ENCODE results near the gene CEP68.
A peak's percentile ranks its signal among the peaks of the same experiment; 100 is the strongest.

The CEP68 gene

DNA sequence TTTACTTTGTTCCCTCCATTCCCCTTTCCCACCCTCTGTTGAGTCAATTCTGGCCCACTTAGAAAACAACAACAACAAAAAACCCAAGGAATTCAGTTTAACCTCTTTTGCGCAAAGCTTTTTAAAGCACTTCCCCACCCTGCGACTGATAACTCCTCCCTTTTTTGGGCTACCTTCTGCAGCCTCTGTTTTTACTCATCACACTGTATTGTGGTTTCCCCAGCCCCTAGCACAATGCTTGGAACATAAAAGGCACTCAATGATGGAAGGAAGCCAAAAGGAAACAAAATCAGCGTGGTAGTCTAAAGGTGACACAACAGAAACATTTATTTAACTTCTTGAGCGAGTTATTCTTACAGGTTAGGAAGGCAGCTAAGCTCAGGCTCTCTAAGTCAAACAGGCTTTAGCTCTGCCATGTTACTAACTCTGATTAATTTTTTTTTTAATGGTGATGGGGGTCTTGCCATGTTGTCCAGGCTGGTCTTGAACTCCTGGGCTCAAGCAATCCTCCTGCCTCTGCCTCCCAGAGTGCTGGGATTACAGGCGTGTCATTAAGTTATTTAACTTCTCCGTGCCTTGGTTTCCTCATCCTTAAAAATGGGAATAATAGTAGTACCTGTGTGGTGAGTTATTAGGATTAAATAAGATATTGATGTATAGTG is 1.3 kb downstream of the CEP68 start:
- peak in 1 of 2 donors; percentile 39 for DNase-seq (ENCODE audit: low read depth in 2 of 2)

DNA sequence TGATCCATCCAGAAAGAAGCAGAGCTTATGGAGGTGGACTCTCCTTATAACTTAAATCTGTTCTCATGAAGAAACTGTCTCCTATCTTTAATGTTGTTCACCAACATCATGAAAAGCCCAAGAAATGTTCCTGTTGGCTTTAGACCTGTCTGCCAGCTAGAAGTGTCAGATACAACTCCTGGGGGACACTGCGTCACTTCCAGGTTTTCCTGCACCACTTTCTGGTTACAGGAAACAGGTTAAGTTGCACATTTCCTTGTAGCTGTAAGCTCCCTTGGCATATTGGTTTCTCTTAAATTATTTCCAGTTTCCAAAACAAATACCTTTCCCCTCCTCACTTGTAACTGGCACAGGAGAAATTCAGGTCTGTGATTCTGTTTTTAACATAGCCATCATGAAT is 2.9 kb downstream of the CEP68 start:
- no peak for DNase-seq (ENCODE audit: low read depth in 2 of 2)

DNA sequence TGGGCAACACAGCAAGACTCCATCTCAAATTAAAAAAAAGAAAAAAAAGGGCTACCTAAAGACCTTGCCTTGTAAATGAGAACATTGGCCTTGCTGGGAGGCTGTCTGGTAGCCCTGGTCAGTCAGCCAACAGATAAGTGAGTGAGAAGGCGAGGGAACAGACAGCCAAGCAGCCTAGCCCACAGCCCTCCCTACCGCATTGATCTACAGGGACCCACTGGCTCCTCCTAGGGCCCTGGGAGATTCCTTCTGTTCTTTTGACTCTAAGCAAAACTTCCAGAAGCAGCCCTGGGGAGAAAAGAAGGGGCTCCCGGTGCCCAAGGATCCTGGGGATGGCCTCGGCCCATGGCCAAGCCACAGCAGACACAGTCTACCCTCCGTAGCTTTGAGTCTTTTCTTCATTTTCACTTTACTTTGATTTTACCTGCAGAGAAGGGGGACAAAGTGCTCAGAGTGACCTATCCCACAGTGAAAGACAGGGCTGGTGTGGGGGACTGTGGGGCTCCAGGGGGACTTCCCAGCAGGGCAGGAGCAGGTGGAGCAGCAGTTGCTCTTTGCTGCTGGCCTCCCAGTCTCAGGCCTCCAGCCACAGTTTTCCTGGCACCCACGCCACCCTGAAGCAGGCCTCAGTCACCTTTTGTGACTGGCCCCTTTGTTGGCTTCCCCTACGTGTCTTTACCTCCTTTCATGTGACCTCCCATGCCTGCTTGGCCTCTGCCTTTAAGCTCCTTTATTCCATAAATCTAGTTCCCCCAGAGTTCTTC is 5.1 kb downstream of the CEP68 start:
- DNase-seq (ENCODE audit: low read depth in 2 of 2) = no peak

DNA sequence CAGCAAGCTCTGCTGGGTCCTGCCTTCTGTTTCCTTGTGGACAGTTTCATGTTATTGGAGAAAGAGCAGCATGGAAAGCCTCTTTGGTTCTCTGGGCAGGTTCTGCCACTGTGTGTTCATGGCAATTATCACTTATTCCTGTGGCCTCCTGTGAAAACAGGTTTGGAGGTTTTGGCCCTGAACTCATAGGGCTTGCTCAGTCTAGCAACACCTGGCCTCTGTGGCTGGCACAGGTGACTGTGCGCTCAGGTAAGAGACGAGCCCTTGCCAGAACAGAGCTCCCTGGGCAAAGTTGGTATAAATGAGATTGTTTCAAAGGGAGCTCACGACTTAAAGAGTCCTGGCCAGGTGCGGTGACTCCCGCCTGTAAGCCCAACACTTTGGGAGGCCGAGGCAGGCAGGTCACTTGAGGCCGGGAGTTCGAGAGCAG is 5.7 kb downstream of the CEP68 start:
- DNase-seq (ENCODE audit: low read depth in 2 of 2) = no peak

DNA sequence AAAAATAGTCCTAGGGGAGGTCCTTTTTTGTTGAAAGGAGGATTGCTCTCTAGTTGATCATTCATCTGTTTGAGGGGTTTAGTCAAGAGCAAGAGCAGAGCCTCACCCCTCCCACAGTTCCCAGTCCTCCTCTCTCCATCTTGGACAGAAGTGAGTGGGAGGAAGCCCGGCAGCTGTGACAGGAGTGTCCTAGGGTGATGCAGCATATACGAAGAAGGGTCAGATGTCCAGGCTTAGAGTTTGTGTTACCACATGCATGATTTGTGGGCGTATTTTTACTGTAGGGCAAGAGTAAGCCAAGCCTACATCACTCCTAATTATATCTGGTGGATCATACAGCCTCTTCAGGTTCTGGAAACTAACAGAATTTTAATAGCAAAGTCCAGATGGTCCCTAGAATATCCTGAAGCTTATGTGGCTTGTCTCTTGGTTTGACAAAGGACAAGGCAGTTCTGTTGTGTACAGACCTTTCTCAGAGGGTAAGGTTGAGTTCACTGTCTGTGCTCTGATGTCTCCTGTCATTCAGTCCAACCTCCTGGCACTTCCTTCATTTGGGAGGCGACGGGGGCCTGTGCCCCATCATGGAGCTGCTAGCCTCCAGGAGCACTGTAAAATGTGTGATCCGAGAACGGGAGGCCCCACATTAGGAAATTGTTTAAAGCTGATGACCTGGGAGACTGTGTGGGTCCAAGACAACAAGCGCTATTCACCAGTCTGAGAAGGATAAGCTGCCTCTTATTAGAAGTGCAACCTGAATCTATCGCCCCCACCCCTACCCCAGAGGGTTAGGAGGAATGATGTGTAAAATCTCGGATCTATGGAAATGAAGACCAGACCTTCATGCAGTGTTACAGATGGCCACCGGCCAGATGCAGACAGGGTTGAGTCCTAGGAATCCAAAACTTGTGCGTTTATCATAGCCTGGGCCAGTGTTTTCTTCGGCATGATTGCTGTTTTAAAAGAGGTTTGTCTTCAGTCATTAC is 6.9 kb downstream of the CEP68 start:
- DNase-seq (ENCODE audit: low read depth in 2 of 2) = no peak

DNA sequence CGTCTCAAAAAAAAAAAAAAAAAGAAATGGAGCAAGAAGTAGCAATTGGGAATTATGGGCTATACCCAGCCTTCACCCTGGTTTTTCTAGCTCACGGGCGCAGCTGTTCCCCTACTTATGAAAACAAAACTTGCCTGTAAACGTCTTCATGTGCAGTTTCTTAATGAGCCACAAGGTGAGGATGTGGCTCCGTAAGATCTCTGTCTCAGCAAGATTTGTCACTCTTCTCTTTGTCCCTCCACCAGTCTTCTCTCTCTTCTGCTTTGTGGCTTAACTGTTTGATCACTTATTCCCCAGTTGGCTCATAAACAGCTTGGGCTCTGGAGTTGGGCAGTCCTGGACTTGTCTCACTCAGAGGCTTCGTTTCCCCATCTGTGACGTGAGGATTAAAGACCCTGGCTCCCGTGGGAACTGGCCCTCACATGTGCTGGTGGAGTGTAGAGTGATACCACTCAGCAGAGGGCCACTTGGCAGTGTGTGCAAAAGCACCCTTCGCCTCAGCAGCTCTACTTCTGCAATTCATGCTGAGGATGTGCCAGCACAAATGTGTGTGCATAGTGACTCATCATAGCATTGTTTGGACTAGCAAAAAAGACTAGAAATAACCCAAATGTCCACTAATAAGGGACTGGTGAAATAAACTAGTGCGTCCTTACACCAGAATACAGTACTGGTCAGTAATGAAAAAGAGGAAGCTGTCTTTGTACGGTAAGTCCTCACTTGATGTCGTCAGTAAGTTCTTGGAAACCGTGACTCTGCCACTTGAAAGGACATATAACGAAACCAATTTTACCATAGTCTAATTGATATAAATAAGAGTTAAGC is 8.7 kb downstream of the CEP68 start:
- no peak for DNase-seq (ENCODE audit: low read depth in 2 of 2)

DNA sequence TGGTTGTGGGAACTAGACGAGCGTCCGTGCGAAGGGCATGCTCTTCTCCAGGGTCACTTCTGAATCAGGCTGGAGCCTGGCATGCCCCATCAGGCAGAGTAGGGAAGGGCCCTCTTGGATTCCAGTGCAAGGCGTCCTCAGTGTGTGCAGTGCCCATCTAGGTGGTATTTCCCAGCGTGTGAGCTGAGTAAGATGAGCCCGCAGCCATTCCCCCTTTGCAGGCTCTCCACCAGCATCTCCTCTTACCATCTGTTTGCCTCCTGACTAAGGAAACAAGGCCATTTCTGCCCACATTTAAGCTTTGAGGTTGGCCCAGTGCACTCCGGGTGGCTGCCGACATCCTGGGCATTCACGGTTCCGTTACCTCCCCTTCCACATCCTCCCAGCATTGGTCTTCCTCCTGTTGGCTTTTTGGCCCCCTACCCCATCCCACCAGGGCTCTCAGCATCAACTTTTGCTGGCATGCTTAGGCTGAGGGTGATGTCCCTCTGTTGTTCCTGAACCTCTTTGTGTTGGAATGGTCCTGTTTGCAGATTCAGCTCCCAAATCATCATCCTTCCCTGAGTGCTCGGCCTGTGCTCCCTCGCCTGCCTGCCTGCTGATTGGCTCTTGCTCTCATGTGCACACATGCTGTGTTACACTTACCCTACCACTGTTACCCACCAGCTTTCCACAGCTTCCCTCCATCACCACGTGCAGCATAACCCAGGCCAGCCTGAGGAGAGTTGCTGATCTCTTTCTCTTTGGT is 11.8 kb downstream of the CEP68 start:
- DNase-seq (ENCODE audit: low read depth in 2 of 2) = no peak

DNA sequence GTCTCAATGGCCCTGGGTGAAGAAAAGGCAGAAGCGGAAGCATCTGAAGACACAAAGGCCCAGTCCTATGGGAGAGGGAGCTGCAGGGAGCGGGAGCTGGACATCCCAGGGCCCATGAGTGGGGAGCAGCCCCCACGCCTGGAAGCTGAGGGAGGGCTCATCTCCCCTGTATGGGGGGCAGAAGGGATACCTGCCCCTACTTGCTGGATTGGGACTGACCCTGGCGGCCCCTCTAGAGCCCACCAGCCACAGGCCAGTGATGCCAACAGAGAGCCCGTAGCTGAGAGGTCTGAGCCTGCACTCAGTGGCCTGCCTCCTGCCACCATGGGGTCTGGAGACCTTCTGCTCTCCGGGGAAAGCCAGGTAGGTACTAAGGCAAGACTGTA is 13.2 kb downstream of the CEP68 start:
- DNase-seq (ENCODE audit: low read depth in 2 of 2) = no peak

DNA sequence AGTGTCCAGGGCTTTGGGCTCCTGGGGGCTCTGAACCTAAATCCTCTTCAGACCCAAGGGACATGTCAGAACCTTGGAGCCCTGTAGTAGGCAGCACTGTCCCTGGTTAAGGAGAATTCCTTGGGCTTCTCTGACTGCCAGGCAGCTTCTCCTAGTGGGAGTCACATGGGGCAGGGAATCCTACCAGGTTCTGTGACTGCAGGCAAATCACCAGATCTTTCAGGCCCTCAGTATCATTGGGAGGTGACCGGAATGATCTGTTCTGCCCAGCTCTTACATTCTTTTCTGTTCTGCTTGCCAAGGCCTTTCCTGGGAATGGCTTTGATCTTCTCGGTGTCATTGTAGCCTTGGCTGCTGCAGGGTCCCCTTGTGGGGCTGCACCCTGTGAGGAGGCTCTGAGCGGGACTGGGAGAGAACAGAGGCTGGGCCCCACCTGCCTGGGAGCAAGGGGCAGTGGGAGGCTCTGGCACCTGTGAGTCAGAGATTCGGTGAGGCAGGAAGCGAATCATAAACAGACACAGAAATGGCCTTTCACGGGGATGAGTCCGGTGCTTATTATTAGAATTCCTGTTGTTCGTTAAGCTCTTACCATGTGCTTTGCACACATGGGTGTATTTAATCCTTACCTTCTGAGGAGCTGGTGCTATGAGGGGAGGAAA is 14.1 kb downstream of the CEP68 start:
- no peak for DNase-seq (ENCODE audit: low read depth in 2 of 2)

DNA sequence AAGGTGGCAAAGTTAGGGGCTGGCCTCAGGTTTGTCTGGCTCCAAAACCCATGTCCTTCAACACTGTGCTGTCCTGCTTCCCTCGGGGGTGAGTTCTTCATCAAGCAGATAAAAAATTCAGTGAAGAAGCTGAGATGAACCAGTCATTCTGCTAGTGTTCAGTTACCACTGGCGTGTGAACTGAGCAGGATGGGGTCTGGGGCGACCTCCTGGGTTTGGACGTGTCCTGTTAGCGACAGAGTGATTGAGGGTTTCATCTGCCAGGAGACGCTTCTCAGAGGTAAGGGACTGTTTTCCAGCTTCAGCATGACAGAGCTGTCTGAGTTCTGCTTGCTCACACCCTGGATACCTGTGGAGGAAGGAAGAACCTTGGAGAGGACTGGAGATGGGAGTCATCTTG is 14.6 kb downstream of the CEP68 start:
- no peak for DNase-seq (ENCODE audit: low read depth in 2 of 2)

DNA sequence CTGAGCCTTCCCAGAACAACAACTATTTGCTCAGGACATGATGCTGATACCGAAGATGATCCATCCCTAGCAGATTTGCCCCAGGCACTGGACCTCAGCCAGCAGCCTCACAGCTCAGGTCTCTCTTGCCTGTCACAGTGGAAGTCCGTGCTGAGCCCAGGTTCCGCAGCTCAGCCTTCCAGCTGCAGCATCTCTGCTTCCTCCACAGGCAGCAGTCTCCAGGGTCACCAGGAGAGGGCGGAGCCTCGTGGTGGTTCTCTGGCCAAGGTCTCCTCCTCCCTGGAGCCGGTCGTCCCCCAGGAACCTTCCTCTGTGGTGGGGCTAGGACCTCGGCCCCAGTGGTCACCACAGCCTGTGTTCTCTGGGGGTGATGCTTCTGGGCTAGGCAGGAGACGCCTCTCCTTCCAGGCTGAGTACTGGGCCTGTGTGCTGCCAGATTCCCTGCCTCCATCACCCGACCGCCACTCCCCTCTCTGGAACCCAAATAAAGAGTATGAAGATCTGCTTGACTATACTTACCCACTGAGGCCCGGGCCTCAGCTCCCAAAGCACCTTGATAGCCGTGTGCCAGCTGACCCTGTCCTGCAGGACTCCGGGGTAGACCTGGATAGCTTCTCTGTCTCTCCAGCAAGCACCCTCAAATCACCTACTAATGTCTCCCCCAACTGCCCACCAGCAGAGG is 15.4 kb downstream of the CEP68 start:
- DNase-seq (ENCODE audit: low read depth in 2 of 2) = no peak

DNA sequence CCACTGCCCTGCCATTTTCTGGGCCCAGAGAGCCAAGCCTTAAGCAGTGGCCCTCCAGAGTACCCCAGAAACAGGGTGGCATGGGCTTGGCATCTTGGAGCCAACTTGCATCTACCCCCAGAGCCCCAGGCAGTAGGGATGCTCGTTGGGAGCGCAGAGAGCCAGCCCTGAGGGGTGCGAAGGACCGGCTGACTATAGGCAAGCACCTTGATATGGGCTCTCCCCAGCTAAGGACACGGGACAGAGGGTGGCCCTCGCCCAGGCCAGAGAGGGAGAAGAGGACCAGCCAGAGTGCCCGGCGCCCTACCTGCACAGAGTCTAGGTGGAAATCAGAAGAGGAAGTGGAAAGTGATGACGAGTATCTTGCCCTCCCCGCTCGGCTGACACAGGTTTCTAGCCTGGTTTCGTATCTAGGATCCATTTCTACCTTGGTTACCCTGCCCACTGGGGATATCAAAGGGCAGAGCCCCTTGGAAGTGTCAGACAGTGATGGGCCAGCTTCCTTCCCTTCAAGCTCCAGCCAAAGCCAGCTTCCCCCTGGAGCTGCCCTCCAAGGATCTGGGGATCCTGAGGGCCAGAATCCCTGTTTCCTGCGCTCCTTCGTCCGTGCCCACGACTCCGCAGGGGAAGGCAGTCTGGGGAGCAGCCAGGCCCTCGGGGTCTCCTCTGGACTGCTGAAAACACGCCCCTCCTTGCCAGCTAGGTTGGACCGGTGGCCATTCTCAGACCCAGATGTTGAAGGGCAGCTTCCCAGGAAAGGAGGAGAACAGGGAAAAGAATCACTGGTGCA is 16.2 kb downstream of the CEP68 start:
- DNase-seq (ENCODE audit: low read depth in 2 of 2) = no peak

DNA sequence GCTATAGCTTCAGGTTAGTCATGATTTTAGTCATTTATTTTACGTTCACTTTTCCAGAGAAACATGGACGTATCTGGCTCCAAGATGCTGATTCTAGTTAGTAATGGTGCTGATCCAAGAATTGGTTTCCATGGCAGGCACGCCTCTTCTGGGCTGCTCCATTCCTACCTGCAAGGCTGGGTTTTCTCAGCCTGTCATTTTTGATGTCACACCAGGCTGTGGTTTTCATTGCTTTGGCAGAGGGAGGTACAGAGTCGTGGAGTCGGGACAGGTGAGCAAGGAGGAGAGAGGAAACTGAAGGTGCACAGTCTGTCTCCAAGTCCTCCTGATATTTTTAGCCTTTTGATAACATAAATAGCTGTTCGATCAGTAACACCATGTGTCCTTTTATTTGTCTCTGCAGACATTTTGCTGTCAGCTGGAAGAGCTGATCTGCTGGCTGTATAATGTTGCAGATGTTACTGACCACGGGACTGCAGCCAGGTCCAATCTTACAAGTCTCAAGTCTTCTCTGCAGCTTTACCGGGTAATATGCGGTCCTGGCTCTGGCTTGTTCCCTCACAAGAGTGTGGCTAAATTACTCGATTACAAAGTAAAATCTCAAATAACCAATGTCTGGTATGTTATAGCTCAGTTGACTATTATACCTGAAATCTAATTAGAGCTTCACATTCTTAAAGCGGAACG is 17.8 kb downstream of the CEP68 start:
- DNase-seq (ENCODE audit: low read depth in 2 of 2) = no peak

DNA sequence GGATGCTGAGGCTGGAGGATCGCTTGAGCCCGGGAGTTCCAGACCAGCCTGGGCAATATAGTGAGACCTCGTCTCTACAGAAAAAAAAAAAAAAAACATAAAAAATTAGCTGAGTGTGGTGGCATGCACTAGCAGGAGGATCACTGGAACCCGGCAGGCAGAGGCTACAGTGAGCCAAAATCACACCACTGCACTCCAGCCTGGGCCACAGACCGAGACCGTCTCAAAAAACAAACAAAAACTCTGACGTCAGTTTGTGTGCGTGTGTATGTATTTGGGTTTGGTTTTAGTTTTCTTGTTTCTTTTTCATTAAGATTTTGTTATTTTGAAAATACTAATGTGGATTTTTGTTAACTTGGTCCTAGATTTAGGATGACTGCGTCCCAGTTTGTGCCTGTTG is 19.0 kb downstream of the CEP68 start:
- no peak for DNase-seq (ENCODE audit: low read depth in 2 of 2)

DNA sequence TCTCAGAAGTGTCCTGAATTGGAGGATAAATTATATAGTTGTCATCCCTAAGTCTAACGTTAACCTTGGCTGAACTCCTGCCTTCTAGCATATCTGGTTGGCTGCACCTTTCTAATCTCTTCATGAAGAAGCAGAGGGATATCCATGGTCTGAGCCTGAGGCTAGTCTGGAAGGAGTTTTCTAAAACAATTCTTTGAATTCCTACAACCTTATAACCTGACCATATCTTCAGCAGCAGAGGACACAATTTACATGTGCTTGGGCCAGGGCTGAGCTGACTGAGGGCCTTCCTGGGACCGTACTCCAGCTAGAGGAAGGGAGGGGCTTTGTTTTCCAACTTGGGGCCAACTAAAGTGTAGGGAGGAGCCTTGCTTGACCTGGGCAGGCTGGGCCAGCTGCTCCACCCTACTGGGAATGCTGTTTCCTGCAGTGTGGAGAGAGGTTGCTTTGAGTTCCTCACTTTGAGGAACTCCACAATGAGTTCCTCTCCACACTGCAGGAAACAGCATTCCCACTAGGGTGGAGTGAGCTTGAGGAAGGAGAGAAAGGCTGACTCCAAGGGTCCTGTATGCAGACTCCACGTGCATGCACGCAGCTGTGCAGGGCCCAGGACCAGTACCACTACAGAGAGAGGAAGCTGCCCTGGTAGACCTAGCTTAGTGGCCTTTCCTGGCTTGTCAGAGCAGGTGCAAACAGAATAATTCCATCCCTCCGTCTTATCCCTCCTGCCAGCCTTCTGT is 19.6 kb downstream of the CEP68 start:
- DNase-seq (ENCODE audit: low read depth in 2 of 2) = no peak

DNA sequence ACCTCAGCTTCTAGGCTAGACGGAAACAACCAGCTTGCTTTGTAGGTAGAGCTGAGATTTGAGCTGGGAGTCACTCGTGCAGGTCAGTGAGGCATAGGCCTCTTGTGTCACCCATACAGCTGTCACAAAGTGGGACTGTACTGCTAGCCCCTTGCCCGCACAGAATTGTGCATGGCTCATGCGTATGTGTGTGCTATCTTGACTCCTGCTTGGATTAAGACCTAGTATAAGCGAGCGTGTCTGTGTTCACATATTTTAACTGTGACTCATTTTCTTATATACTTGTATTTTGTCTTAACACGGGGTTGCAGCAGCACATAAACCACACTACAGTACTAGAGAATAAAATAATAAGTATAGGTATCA is 20.1 kb downstream of the CEP68 start:
- no peak for DNase-seq (ENCODE audit: low read depth in 2 of 2)

DNA sequence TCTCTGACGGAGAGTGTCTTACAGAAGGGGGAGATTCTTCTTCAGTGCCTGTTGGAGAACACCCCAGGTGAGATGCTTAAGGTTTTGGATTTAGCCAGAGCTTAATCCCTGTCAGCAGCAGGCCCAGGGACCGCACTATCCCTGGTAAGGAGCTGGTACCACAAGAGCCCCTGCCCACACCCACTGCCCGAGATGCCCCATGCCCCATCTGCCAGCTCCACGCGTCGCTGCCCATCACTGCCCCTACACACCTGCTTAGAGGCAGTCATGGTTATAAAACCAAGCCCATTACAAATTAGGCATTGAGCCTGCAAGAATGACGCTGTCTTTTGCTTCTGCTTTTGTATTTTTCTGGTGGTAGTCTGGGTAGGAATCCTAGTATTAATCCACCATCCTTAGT is 21.7 kb downstream of the CEP68 start:
- no peak for DNase-seq (ENCODE audit: low read depth in 2 of 2)

DNA sequence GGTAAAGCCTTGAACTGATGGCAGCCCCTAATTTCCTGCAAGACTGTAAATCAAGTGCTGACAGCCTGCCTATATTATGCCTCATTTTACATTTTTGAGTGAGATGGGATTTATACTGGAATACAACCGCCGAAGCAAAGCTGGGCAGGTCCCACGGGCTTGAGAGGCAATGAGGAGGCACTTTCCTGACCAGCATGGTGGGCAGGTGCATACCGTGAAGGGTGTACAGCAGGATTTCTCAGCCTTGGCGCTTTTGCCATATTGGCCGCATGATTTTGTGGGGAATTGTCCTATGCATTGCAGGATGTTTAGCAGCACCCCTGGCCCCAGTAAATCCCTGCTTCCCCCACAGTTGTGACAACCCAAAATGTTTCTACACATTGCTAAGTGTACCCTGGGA is 22.8 kb downstream of the CEP68 start:
- DNase-seq (ENCODE audit: low read depth in 2 of 2) = no peak

Data from stimulated activated CD8-positive, alpha-beta memory T cell treated with anti-CD3 and anti-CD28 coated beads, Interleukin-15, amount 100 ng/mL, for 48 hours (primary cell).